ENCODE measurements around the gene POLR2F.

The POLR2F gene

GRCh38 chr22:37916311-37916710, 37.2 kb upstream of the POLR2F start:
- H3K4me1 Mint-ChIP-seq: peaks cover 11% of the 10 kb centered on the region
- H3K27ac Mint-ChIP-seq (ENCODE audit: low read depth): no peak overlapping the region
- no peaks in the 10 kb centered on the region for H3K9me3 Mint-ChIP-seq
- H3K4me3 Mint-ChIP-seq: no peak overlapping the region
- DNase-seq (ENCODE audit: low spot score in 2 of 2) (no peak), ATAC-seq (replicated peaks; ENCODE audit: extremely low read depth, poor library complexity, severe bottlenecking) (no peak)
- H3K36me3 Mint-ChIP-seq (ENCODE audit: insufficient read depth): peaks cover 25% of the 10 kb centered on the region
- no peaks in the 10 kb centered on the region for H3K27me3 Mint-ChIP-seq

GRCh38 chr22:37917874-37918548, 35.5 kb upstream of the POLR2F start:
- Mint-ChIP-seq H3K36me3 (ENCODE audit: insufficient read depth) (peaks cover 27% of the 10 kb centered on the region), H3K27ac (ENCODE audit: low read depth) (no peak overlapping the region), H3K4me1 (no peaks in the 10 kb centered on the region), H3K4me3 (no peak overlapping the region), H3K27me3 (no peaks in the 10 kb centered on the region), H3K9me3 (no peaks in the 10 kb centered on the region)
- no peak for DNase-seq (ENCODE audit: low spot score in 2 of 2)
- no peak for ATAC-seq (replicated peaks; ENCODE audit: extremely low read depth, poor library complexity, severe bottlenecking)

GRCh38 chr22:37918580-37919270, 34.8 kb upstream of the POLR2F start:
- ATAC-seq (replicated peaks; ENCODE audit: extremely low read depth, poor library complexity, severe bottlenecking): no peak
- Mint-ChIP-seq H3K27me3 (no peaks in the 10 kb centered on the region), H3K27ac (ENCODE audit: low read depth) (no peak overlapping the region), H3K4me3 (no peak overlapping the region), H3K4me1 (no peaks in the 10 kb centered on the region), H3K36me3 (ENCODE audit: insufficient read depth) (peaks cover 26% of the 10 kb centered on the region), H3K9me3 (no peaks in the 10 kb centered on the region)
- DNase-seq (ENCODE audit: low spot score in 2 of 2): no peak

- ATAC-seq (replicated peaks; ENCODE audit: extremely low read depth, poor library complexity, severe bottlenecking) (no peak), DNase-seq (ENCODE audit: low spot score in 2 of 2) (no peak)
- H3K27ac Mint-ChIP-seq (ENCODE audit: low read depth): peak overlapping the region; percentile 68
- no peaks in the 10 kb centered on the region for H3K27me3 Mint-ChIP-seq
- H3K4me3 Mint-ChIP-seq: no peak overlapping the region
- H3K4me1 Mint-ChIP-seq: no peaks in the 10 kb centered on the region
- H3K36me3 Mint-ChIP-seq (ENCODE audit: insufficient read depth): peaks cover 20% of the 10 kb centered on the region
- H3K9me3 Mint-ChIP-seq: no peaks in the 10 kb centered on the region
These were observed 33.4 kb upstream of the POLR2F start for GRCh38 chr22:37920126-37920525.

- H3K27ac Mint-ChIP-seq (ENCODE audit: low read depth): no peak overlapping the region
- ATAC-seq (replicated peaks; ENCODE audit: extremely low read depth, poor library complexity, severe bottlenecking): no peak
These were observed 31.3 kb upstream of the POLR2F start for GRCh38 chr22:37922191-37922590.

GRCh38 chr22:37923927-37924326, 29.6 kb upstream of the POLR2F start:
- H3K27ac Mint-ChIP-seq (ENCODE audit: low read depth): peak overlapping the region; percentile 69
- no peaks in the 10 kb centered on the region for H3K9me3 Mint-ChIP-seq
- DNase-seq (ENCODE audit: low spot score in 2 of 2) (no peak), ATAC-seq (replicated peaks; ENCODE audit: extremely low read depth, poor library complexity, severe bottlenecking) (no peak)
- H3K36me3 Mint-ChIP-seq (ENCODE audit: insufficient read depth): peaks cover 28% of the 10 kb centered on the region
- no peak overlapping the region for H3K4me3 Mint-ChIP-seq
- H3K4me1 Mint-ChIP-seq: no peaks in the 10 kb centered on the region
- no peaks in the 10 kb centered on the region for H3K27me3 Mint-ChIP-seq

More at GRCh38 chr22:37922191-37922590, 31.3 kb upstream of the POLR2F start:
- Mint-ChIP-seq H3K4me1 (no peaks in the 10 kb centered on the region), H3K36me3 (ENCODE audit: insufficient read depth) (peaks cover 21% of the 10 kb centered on the region), H3K4me3 (no peak overlapping the region), H3K9me3 (no peaks in the 10 kb centered on the region), H3K27me3 (no peaks in the 10 kb centered on the region)
- no peak for DNase-seq (ENCODE audit: low spot score in 2 of 2)

- ATAC-seq (replicated peaks; ENCODE audit: extremely low read depth, poor library complexity, severe bottlenecking) (no peak), DNase-seq (ENCODE audit: low spot score in 2 of 2) (no peak)
- Mint-ChIP-seq H3K27ac (ENCODE audit: low read depth) (peak overlapping the region; percentile 69), H3K9me3 (no peaks in the 10 kb centered on the region), H3K36me3 (ENCODE audit: insufficient read depth) (peaks cover 30% of the 10 kb centered on the region), H3K27me3 (no peaks in the 10 kb centered on the region), H3K4me3 (no peak overlapping the region), H3K4me1 (no peaks in the 10 kb centered on the region)
These were observed 29.0 kb upstream of the POLR2F start for GRCh38 chr22:37924386-37925065.

GRCh38 chr22:37925330-37925729, 28.2 kb upstream of the POLR2F start:
- H3K36me3 Mint-ChIP-seq (ENCODE audit: insufficient read depth): peaks cover 26% of the 10 kb centered on the region
- no peaks in the 10 kb centered on the region for H3K4me1 Mint-ChIP-seq
- ATAC-seq (replicated peaks; ENCODE audit: extremely low read depth, poor library complexity, severe bottlenecking) (no peak), DNase-seq (ENCODE audit: low spot score in 2 of 2) (no peak)
- no peaks in the 10 kb centered on the region for H3K27me3 Mint-ChIP-seq
- no peak overlapping the region for H3K27ac Mint-ChIP-seq (ENCODE audit: low read depth)
- no peaks in the 10 kb centered on the region for H3K9me3 Mint-ChIP-seq
- no peak overlapping the region for H3K4me3 Mint-ChIP-seq

GRCh38 chr22:37925767-37926166, 27.7 kb upstream of the POLR2F start:
- Mint-ChIP-seq H3K9me3 (no peaks in the 10 kb centered on the region), H3K27me3 (no peaks in the 10 kb centered on the region), H3K36me3 (ENCODE audit: insufficient read depth) (peaks cover 26% of the 10 kb centered on the region), H3K27ac (ENCODE audit: low read depth) (no peak overlapping the region), H3K4me1 (no peaks in the 10 kb centered on the region), H3K4me3 (no peak overlapping the region)
- ATAC-seq (replicated peaks; ENCODE audit: extremely low read depth, poor library complexity, severe bottlenecking) (no peak), DNase-seq (ENCODE audit: low spot score in 2 of 2) (no peak)

GRCh38 chr22:37926358-37926757, 27.1 kb upstream of the POLR2F start:
- Mint-ChIP-seq H3K36me3 (ENCODE audit: insufficient read depth) (peaks cover 21% of the 10 kb centered on the region), H3K27ac (ENCODE audit: low read depth) (no peak overlapping the region), H3K4me1 (no peaks in the 10 kb centered on the region), H3K27me3 (no peaks in the 10 kb centered on the region), H3K9me3 (no peaks in the 10 kb centered on the region), H3K4me3 (no peak overlapping the region)
- no peak for DNase-seq (ENCODE audit: low spot score in 2 of 2)
- ATAC-seq (replicated peaks; ENCODE audit: extremely low read depth, poor library complexity, severe bottlenecking): no peak

GRCh38 chr22:37926771-37927636, 26.5 kb upstream of the POLR2F start:
- Mint-ChIP-seq H3K4me1 (no peaks in the 10 kb centered on the region), H3K27ac (ENCODE audit: low read depth) (no peak overlapping the region), H3K4me3 (no peak overlapping the region), H3K36me3 (ENCODE audit: insufficient read depth) (peaks cover 16% of the 10 kb centered on the region), H3K27me3 (no peaks in the 10 kb centered on the region), H3K9me3 (no peaks in the 10 kb centered on the region)
- DNase-seq (ENCODE audit: low spot score in 2 of 2) (no peak), ATAC-seq (replicated peaks; ENCODE audit: extremely low read depth, poor library complexity, severe bottlenecking) (no peak)

GRCh38 chr22:37927637-37927936, 25.9 kb upstream of the POLR2F start:
- no peak overlapping the region for H3K4me3 Mint-ChIP-seq
- ATAC-seq (replicated peaks; ENCODE audit: extremely low read depth, poor library complexity, severe bottlenecking): no peak
- no peaks in the 10 kb centered on the region for H3K4me1 Mint-ChIP-seq
- H3K9me3 Mint-ChIP-seq: no peaks in the 10 kb centered on the region
- peaks cover 16% of the 10 kb centered on the region for H3K36me3 Mint-ChIP-seq (ENCODE audit: insufficient read depth)
- no peak overlapping the region for H3K27ac Mint-ChIP-seq (ENCODE audit: low read depth)
- DNase-seq (ENCODE audit: low spot score in 2 of 2): no peak
- H3K27me3 Mint-ChIP-seq: no peaks in the 10 kb centered on the region
